ENCODE measurements around the gene ASB15.

GRCh38 chr7:123562121-123562520, 39.5 kb upstream of the ASB15 start:
- TF ChIP-seq, protein P1, sequence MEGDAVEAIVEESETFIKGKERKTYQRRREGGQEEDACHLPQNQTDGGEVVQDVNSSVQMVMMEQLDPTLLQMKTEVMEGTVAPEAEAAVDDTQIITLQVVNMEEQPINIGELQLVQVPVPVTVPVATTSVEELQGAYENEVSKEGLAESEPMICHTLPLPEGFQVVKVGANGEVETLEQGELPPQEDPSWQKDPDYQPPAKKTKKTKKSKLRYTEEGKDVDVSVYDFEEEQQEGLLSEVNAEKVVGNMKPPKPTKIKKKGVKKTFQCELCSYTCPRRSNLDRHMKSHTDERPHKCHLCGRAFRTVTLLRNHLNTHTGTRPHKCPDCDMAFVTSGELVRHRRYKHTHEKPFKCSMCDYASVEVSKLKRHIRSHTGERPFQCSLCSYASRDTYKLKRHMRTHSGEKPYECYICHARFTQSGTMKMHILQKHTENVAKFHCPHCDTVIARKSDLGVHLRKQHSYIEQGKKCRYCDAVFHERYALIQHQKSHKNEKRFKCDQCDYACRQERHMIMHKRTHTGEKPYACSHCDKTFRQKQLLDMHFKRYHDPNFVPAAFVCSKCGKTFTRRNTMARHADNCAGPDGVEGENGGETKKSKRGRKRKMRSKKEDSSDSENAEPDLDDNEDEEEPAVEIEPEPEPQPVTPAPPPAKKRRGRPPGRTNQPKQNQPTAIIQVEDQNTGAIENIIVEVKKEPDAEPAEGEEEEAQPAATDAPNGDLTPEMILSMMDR (IDR thresholded peaks at IDR 0.05; ENCODE audit: borderline replicate concordance, extremely low read depth, low read length, poor library complexity, severe bottlenecking) = no peak
- TF ChIP-seq EZH2 (IDR thresholded peaks at IDR 0.05; ENCODE audit: borderline replicate concordance, low read depth, low read length, severe bottlenecking) = no peak
